Measurements from ENCODE around the gene MOB3A.

MOB3A gene

DNA sequence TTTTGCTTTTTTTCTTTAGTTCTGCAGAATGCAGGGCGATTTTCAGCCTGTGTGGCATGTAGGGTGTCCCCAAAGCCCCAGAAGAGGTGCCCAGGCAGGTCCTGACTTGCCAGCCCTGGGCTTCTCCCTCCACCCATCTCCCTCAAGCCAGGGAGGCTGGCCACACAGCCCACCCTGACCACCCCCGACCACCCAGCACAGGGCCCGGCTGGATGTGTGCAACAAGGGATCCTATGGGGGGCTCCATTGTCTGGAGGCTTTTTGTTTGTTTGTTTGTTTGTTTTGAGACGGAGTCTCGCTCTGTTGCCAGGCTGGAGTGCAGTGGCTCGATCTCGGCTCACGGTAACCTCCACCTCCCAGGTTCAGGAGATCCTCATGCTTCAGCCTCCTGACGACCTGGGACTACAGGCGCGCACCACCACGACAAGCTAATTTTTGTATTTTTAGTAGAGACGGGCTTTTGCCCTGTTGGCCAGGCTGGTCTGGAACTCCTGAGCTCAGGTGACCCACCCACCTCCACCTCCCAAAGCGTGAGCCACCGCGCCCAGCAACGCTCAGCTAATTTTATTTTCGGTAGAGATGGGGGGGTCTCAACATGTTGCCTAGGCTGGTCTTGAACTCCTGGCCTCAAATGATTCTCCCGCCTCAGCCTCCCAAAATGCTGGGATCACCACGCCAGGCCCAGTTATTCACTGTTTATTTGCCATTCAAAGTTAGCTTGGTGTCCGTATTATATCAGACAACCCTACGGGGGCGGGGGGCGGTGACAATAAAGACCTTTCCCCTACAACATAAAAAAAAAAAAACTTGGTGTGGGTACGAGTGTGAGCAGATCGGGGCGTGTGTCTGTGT, 37.3 kb downstream of the MOB3A start:
- DNase-seq, result no peak

DNA sequence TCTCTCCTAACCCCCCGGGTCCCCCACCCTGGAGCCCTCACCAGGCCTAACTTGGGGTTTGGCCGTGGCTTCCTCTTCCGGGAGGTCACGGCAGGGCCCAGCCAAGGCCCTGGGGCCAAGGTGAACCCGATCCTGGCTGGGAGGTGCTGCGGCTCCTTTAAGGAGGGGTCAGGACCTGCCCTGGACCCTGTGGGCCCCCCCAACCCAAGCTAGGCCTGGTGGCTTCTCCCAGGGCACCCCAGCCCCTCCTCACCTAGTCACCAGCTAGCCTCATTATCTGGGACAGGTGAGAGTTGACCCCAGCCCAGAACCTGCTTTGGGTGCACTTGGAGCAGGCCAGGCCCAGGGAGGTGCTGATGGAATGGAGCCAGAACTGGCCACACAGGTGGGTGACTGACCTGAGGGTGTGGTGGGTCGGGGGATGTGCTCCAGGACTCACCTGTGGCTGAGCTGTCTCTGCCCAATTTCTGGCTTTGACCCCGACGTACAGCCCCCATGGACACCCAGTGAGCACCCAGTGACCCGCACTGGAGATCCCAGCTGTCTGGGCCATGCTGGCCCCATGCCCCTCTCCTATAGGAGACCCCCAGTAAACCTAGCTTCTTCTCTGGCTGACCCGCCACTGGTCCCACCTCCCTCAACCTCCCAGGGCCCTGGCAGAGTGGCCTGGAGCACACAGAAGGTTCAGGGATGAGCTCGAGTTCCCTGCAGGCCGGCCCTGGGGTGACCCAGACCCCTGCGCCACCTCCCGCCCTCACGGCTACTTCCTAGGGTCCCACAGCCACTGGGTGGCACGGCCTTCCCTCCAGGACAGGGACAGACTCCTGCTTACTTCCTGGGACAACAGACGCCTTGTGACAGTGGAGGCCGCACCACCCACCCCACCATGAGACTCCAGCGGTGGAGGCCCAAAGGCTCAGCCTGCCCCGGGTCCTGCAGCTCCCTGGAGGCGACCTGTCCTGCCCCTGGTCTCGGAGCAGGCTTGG, 38.3 kb downstream of the MOB3A start:
- DNase-seq, result no peak

DNA sequence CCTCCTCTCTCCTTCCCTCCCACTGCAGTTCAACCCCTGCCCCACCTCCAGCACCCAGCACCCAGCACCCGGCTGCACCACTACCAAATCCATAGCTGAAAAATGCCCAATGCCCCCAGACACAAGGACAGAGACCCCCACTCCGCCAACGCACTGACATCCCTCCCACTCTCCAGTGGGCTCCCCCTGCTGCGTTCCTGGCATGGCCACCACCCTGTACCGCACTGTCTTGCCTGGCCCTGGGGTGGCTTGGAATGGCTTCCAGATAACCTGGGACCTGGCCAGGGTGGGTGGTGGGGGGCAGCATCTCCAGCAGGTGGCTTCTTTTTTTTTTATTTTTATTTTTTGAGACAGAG, 39.3 kb downstream of the MOB3A start:
- no peak for DNase-seq

DNA sequence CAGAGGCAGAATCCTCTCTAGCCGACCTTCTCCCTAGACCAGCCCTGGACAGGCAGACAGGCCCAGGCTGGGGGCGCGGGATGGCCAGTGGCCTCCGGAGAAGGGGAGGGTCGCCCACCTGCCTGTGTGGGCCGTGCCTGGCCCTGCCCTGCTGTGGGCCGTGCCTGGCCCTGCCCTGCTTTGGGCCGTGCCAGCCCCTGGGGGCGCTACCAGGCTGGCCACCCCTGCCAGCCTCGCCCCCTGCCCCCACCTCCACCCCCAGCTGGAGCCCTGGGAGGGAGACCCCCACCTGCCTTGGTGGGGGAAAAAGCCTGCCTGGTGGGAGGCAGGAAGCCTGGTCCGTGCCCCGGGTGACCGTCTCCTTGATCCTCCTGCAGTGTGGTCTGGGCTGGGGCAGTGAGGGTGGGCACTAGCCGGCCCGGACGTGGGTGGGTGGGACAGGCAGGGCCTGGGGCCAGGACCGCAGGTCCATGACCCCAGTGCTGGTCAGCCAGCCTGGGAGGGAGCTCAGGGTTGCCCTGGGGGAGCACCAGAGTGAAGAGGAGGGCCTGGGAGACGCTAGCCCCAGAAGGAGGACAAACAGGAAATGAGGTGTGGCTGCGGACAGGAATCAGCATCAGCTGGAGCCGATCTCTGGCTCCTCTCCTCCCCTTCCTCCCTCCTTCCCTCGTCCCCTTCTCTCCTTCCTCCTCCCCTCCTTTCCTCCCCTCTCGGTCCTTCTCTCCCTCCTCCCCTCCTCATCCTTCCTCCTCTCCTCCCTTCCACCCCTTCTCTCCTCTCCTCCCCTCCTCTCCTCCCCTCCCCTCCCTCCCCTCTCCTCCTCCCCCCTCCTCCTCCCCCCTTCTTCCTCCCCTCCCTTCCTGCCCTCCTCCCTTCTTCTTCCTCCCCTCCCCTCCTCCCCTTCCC, 39.9 kb downstream of the MOB3A start:
- no peak for DNase-seq

DNA sequence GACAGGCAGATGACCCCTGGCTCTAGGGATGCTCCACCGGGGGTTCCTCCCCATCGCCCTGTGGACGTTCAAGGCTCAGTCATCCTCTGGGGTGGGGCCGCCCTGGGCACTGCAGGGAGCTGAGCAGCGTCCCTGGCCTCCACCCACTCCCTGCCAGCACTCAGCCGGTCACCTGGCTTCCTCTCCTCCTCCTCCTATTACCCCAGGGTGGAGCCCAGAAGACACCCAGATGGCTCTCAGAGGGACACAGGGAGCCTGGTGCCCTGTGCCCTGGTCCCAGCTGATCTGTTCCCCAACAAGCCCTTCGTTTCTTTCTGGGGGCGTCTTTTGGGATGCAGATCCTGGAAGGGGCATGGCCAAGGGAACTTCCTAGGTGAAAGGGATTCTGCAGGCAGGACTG, 41.4 kb downstream of the MOB3A start:
- DNase-seq, result no peak

DNA sequence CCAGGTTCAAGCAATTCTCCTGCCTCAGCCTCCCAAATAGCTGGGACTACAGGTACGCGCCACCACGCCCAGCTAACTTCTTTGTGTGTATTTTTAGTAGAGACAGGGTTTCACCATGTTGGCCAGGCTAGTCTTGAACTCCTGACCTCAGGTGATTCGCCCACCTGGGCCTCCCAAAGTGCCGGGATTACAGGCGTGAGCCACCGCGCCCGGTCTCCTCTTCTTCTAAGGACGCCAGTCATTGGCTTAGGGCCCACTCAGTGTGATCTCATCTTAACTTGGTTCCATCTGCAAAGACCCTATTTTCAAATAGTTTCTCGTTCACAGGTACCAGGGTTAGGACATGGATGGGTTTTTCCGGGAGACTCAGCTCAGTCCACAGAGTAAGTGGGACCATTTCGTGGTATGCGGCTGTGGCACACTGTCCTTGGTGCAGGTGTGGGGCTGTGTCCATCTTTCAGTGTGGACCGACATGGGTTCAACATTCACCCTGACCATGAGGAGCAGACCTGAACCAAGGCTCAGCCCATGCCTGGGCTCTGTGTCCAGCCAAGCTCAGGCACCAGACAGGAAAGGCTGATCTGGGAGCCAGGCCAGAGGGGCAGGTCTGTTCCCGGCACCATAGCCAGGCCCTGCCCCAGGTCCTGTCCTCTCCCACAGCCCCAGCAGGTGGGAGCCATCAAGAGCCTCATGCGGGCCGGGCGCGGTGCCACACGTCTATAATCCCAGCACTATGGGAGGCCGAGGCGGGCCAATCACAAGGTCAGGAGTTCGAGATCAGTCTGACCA, 42.3 kb downstream of the MOB3A start:
- no peak for DNase-seq

DNA sequence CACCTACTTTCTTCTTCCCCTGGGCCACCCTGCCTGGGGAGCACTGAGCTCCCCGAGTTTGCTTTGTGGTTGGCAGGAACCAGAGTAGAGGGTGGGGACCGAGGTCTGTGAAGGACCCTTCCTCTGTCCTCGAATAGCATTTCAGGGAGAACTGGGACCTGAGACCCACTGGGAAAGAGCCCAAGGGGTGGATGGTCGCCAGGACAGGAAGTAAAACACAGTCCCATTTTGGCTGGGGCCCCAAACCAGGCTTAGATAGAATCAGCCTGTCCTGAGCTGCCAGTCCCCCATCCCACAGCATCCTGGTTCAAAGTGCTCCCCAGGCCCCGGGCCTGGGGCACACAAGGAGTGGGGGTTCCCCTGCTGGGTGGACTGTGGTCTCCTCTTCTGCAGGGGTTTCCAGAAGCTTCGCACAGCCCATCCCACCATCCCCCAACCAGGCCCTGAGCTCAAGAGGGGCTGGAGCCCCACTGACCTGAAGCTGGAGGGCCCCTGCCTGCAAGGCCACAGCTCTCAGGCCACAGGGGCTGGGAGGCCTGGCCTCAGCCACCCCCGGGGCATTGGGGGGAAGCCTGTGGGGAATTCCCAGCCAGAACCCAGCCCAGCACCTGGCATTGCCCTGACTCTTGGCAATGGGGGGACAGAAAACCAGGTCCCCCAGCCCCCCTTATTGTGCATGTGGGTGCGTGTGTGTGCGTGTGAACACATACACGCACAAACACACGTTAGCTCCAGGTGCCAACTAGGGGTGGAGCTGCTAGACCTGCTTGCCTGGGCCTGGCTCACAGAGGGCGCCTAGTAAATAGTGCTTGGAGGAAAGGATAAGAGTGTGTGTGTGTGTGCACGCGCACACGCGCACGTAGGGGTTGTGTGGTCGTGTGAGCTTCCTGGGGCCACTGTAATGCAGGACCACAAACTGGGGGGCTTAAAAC, 44.1 kb downstream of the MOB3A start:
- DNase-seq, result peak; percentile 50

DNA sequence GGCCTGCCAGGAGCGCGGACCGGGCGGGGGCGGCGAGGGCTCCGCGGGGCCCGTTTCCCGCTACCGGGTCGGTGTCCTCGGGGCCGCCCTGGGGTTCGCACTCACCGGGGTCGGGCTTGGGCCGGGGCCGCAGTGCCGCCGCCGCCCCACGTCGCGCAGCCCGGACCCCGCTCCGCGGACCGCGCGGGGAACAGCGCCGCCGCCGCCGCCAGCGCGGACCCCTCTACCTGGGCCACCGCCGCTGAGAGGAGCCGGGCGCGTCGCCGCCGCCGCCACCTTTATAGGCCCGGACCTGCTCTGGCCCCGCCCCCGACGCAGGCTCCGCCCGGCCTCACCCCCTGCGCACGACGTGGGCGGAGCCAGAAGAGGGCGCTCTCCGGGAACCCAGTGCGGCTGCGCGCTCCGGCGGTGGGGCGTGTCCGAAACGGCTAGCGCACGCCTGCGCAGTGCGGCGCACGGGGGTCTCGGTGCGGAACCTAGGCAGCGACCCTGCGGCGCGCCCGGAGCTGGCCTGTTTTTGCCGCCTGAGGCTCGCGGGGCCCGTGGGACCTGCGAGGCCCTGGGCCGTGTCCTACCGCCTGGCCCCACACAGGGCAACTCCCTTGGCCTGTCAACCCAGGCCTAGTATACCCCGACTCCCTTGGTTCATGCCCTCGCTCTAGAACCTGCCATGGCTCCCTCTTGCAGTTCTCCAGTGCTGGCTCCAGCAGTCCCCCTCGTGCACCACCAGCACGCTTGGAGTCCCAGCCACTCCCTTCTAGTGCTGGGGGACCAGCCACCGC, 44.9 kb downstream of the MOB3A start, which contains the start of gene MKNK2:
Gene MKNK2, minus strand, starts transcription at position 254 of the 782 bp plus-strand sequence. CDS start 393 bp downstream, outside the sequence.
- DNase-seq, result peak; percentile 97

DNA sequence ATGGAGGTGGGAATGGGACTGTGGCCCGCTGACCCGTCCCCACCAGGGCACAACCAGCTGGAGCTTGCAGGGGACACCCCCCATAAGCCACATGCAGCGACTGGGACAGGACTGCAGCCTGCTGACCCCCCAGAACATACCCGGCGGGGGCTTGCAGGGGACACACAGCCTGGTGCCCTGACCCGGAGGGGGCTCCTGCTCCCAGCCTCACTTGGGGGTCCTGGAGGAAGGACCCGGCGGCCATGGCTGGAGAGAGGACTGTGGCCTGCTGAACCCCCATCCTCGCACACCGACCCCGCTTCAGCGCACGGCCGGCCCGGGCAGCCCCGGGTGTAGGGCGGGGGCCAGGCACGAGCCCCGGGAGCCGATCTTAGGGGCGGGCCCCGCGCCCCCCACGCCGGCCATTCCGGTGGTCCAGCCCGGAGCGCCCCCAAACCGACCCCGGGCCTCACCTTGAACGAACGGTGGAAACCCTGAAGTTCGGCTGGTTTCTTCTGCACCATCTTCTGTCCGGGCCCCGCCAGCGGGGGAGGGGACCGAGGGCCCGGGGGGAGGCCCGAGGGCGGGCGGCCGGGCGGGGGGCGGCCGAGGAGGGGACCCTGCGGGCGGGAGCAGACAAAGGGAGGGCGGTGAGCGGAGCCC, 45.7 kb downstream of the MOB3A start:
- DNase-seq, result no peak

DNA sequence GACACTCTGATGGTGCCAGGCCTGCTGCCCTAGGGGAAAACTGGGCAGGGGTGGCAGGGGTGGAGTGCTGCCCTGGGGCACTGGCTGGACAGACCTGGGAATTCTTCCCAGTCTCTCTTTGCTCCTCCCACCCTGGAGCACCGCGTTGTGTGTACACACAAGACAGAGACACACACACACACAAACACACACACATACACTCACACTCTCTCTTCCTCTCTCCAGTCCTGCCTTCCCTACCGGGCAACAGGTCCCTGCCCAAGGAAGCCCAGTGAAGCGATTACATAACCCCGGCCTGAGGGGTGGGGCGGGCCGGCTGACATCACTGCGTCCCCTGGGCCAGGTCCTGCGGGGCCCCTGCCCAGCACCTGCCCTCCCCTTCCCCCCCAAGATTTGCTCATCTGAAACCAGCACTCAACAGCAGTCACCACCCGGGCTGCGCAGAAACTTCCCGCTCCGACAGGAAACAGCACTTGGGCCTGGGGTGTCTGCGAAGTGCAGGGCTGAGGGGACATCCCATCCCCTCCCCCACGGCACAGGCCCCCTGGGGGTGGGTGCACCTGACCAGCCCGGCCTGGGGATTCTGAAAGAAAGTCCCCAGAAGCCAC, 46.3 kb downstream of the MOB3A start:
- DNase-seq, result peak; percentile 68

DNA sequence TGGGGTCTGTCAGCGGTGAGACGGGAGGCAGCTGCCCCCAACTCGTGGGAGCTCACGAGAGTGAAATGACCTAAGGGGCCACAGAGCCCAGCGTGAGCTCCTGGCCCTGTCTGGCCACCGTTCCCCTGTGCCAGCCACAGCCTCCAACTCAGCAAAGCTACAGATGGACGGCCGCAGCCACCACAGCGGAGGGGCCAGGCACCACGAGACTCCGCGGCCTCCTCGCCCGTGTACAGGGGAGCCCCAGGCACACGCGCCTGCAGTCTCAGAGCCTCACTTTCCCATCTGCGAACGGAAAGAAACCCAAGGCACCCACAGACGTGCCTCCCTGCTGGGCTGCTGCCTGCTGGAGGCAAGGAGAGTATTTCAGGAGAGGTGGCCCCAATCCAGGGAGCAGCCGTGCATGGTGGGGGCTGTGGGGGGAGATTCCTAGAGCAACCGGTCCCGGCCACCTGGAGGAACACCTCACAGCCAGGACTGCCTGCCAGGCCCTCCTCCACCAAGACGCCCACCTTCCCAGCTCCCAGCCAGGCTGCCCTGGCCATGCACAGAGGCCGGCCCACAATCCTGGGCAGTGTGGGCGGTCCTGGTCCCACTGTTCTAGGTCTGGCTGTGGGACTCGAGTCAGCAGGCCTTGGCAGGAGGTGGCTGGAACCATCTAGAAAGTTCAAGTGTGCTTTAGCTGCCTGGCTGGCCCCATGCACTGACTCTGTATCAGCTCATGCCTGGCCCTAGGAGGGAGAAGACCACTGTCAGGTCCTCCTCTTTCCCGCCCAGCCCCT, 47.0 kb downstream of the MOB3A start:
- no peak for DNase-seq

DNA sequence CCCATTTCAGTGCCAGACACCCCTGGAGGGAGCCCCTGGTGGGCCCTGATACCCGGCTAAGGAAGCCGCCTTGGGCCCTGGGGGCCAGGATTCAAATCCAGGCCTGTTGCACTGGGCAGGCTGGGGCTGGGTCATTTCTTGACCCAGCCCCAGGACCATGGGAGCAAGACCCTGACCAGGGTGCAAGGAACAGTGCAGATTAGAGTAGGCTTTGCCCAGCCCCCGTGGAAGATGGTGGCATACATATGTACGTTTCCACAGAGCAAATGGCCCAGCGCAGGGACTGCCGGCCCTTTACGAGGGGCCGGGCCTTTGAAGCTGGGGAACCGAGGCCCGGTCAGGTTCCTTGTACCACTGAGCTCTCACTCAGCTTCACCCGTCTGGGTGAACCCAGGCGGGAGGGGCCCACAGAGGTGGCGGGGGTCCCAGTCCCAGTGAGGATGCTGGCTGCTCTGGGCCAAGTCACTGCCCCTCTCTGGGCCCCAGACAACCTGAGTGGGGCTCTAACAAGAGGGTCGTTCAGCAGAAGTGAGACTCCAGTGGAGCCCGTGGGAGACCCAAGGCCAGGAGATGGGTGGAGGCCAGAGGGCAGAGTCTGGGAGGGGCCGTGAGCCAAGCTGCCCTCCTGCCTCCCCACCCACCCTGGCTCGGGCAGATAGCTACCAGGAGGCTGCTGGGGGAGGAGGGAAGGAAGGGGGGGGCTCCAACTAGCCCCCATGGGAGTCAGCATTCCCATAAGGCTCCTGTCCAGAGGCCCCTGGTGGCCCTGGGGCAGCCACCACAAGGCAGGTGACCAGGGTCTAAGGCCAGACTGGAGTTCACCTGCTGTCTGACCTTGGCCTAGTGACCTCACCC, 47.8 kb downstream of the MOB3A start:
- no peak for DNase-seq

DNA sequence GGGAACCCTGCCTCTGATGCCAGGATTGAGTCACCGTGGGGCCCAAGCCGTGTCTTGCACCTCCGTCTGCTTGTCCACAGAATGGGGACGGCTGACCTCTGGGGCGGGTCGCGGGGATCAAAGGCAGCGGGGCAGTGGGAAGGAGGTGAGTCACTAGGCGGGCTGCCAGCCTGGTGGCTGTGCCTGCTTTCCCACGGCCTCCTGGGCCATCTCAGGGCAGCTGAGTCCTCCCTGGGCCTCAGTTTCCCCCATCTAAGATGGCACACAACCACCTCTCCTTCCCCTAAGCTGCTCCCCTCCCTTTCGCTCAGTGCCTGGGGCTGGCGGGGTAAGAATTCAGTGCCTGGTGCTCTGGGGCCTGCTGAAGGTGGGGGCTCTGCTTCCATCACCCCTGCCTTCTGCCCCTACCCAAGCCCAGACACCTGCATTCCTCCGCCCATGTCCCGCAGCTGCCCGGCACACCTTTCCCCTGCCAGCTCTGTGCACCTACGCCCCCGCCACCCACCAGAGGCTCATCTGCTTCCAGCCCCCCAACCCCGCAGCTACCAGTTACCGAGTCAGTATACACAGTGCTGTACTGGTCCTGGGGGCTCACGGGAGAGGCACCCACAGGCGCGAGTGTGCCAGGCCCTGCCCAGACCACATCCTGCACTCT, 48.5 kb downstream of the MOB3A start:
- DNase-seq, result no peak

DNA sequence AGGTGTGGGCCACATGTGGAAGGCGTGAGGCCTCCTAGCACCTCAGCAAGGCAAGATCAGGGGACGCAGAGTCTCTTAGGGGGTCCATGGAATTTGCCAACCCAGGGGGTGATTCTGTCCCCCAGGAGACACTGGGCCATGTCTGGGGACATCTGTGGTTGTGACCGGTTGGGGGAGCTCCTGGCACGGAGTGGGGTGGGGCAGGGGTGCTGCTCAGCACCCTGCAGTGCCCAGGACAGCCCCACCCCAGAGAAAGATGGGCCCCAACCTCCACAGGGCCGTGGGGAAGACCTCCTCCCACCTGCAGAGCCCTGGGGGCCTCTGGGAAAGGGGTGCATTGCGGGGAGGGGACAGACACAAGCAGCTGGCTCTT, 49.1 kb downstream of the MOB3A start:
- DNase-seq, result no peak

DNA sequence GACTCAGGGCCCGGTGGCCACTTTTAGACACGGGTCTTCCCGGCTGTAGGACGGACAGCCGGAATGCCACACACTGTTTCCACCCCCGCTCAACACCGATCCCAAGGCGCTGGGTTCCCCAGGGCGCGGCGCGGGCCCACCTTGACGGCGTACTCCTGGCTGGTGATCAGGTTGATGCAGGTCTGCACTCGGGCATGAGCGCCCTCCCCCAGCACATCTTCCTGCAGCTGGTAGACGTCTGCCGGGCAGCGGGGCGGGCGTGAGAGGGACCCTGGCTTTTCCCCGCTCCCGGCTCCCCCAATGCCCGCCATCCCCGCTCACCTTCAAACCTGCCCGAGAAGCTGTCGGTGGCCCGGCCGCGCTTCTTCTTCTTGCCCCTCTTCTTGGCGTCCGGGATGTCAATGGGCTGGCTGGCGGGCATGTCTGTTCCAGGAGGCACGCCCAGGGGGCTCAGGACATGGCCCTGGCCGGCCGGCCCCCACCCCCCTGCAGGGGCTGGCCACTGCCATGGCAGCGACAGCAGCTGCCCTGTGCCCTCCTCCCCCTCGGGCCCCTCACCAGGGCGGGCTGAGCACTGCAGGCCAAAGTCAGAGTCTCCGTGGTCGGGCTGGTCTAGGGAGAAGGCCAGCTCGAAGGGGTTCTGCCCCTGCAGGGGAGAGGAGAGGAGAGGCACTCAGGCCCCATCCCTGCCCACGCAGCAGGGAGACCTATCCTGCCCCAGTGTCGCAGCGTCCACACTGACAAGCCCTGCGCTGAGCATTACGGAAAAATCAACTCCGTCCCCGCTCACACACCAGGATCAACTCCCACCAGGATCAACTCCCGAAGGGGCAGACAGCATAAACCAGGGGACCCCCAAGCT, 49.8 kb downstream of the MOB3A start:
- no peak for DNase-seq

All from activated T-cell treated with anti-CD3 and anti-CD28 coated beads, Interleukin-2, amount 50 U/mL, for 1 hour (primary cell).